Globus pallidus (tissue), 1 donor: Measurements from ENCODE around the gene ZPR1.

Source experiments
- DNase-seq: peaks from one replicate; pipeline ENCODE4 v3.0.0-alpha.2; 2015; ENCODE audit warnings: low spot score

ZPR1 gene

DNA sequence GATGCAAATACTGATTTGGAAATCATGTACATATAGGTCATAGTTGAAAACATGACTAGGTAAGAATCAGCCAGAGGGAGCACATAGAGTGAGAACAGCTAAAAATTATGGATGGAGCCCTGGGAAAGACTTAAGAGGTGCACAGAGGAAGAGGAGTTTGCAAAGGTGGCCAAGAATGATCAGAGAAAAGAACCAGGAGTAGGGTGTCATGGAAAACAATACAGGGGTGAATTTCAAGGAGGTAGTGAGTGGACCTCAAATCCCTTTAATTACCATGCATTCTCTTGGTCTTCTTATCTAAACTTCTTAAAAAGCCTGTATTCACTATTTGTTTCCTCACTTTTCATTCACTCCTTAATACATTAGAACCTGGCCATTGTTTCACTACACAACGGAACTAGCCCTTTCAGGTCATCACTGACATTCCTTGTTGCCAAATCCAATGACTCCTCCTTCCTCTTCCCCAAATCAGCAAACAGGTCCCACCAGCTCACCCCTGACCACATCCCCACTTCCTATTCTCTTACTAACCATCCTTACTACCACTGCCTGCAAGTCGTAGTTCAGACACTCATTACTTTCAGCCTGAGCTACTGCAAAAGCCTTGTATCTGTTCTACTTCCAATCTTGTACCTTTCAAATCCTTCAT, 37.6 kb downstream of the ZPR1 start:
- no peak for DNase-seq

DNA sequence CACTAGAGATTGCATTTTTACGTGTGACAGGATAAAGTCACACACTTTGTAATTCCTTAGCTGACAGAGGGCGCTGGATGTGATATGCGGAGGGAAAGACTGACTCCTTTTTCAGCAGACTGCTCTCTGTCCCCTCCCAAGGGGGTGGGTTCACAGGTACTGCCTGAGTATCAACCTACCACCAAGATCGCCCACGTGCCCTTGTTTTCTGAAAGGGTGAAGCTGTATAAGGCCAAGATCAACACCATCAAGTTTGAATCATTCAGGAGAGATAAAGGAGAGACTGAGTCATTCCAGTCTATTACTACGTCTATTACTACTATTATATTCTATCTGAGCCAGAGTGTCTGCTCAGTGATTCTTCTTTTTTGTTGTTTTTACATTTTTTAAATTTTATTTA, 45.7 kb downstream of the ZPR1 start:
- DNase-seq: no peak

GRCh38 chr11:116740741-116741140, 47.1 kb downstream of the ZPR1 start:
- no peak for DNase-seq

DNA sequence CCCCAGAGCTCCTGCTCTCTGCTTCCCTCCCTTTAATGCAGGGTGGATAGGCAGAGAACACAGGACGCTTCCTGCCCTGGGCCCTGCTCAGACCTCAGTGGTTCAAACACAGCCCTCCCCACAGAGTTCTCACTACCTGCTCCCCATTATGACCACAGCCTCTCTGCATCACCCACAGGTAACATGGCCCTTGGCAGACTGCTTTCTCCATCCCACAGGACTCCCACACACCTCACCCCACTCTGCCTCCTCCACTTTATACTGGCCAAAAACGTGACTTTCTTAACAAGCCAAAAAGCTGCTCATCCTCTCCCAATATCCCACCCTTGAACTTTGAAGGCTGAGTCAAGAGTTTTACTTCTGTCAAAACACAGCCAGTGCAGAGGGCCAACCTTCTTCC, 48.8 kb downstream of the ZPR1 start:
- DNase-seq: no peak

DNA sequence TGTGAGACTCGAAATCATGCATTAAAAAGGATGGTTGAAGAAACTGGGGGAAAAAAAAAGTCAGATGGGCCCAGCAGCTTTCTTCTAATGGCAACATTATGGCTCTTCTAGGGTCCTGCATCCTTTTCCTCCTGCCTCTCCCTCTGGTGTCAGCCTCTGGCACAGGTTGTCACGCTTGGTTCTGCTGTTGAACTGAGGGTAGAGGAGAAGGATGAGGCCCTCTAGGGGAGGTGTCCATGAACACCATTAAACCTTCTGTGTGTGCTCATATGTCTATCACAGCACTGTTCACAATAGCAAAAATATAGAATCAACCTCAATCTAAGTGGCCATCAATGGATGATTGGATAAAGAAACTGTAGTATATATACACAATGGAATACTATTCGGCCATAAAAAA, 51.1 kb downstream of the ZPR1 start:
- no peak for DNase-seq

DNA sequence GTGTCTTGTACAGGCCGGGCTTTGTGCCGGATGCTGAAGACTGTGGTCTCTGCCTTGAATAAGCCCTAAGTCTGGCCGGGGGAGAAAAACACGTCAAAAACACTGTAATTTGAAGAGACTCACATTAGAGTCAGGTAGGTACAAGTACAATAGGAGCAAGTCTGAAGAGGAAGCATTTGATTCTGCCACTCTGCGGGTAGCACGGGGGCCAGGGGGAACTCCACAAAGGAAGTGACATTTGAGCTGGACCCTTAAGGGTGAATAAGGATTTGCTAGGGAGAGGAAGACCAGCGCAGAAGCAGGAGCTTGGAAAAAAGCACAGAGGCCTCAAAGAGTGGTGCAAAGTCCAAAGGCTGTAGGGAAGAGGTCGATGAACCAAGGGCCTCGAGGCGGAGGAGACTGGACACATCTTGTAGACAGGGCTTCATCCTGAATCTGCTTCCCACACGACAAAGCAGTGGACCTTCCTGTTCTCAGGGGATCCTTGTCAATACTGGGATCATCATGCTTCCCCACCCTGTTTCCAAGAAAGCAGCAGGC, 53.8 kb downstream of the ZPR1 start:
- DNase-seq: no peak

- no peak for DNase-seq
Measured at GRCh38 chr11:116733043-116733755, 54.6 kb downstream of the ZPR1 start.

DNA sequence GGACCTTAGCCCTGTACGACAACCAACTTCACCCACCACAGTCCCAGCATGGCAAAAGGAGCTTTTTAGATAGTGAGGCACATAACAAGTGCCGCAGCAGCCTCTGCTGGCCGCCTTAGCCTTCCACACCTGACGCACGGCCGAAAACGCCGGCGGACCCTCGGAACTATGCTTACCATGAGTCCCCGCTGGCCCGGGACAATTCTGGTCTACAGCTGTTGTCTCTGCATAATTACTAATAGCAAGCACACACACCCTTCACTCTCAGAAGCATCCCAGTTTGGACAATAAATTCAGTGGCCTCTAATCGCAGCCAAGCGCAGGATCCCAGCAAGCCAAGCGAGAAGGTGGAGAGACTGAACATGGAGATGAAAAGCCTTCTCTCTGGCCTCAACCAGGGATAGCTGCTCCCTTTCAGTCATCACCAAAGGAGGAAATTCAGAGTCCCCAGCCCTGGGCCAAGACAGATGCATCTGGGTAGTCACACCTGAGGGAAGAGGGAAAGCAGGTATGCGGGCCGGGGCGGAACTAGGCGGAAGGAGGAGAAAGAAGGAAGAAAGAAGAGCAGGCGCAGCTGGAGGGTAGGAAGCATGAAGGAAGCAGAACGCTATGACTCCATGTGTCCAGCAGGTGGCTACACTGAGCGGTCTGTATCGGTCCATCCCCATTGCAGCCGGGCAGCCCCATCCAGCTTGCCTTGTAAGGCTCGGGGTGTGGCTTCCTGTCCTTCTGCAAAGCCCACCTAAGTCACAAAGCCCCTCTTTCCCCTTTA, 55.4 kb downstream of the ZPR1 start:
- peak; percentile 44 for DNase-seq

DNA sequence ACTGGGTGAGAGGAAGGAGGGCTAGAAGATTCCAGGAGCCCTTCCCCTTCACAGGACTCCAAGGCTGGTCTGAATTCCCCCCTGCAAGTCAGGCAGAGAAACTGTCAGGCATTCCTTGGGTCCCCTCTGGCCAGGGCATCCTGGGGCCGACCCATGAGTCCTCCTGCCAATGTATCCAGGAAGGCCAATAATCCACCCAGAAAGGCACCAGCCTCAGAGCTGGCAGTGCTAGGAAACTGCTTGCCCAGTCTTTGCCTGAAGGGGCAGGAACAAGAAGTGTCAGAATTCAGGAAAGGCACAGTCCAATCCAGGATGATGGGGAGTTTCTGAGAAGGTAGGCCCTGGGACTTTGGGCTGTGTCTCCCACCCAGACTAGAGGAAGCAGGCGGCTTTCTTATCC, 56.0 kb downstream of the ZPR1 start:
- DNase-seq: peak; percentile 36

DNA sequence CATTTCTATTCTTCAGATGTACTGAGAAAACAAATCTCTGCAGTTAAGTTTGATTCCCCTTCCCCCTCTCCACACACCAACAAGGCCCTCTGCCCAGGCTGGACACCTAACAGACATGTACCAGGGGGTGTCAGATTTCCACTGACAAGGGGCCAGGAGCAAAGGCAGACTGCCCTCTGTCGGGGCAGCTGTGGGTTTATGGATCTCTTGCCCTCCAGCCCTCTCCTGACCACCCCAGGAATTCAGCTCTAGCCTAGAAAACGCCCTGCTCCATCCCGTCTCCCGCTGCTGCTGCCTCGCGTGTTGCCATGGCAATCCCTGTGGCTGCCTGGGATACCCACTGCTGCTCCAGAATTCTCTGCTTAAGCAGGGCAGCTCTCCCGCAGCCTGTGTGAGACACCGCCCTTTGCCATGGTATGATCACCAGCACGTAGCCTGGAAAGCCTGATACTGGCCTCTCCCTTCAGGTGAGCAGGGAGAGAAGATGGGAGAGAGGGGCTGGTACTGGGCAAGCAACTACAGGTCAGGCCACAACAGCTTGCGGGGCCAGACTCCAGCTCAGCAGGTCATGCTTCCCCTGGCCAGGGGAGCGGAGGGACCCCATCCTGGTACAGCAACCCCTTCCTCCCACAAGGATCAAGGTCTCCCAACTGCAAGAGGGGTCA, 56.6 kb downstream of the ZPR1 start:
- peak; percentile 39 for DNase-seq

- DNase-seq: no peak
Measured at GRCh38 chr11:116730601-116731000, 57.2 kb downstream of the ZPR1 start.

DNA sequence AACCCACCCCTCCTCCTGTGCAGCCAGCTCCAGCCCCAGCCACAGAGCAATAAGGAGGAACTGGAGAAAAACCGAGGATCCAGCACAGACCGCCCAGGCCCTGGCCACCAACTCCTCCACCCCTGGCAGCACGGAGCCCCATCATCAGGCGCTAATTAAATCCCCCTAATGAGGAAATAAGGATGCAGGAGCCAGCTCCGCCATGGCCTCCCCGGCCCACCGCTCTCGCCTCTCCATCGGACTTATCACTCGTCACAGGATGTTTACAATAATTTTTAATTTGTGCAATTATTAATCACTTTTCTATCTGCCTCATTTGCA, 57.6 kb downstream of the ZPR1 start:
- DNase-seq: no peak

DNA sequence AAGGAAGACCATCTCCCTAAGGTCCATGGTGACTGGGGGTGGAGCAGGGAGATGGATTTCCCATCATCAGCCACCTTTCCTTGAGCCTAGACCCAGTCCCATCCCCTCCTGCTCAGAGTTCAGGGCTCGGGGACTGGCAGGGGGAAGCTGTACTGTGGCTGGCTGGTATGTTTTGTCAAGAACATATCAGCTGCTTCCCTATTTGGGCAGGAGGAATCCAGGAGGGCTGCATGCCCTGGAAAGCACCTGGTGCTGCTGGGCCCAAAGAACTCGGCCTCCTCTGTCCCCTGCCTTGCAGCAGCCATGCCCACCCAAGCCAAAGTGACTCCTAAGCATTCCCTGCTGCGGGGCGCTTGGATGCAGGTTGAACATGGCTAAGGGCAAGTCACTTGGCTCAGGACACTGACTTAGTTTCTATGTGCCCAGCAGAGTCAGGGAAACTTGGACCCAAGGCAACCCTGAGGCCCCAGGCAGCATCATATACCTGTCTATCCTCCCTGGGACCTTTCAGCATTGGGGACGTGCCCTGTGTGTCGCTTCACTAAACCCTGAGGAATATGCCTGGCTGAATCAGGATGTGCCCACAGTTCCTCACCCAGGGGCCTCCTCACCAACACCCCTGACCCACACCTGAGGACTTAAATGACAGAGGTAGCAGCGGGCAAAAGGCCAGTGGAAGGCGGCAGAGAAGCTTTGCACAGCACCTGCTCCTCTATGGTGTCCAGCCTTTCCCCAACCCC, 58.2 kb downstream of the ZPR1 start:
- DNase-seq: no peak

DNA sequence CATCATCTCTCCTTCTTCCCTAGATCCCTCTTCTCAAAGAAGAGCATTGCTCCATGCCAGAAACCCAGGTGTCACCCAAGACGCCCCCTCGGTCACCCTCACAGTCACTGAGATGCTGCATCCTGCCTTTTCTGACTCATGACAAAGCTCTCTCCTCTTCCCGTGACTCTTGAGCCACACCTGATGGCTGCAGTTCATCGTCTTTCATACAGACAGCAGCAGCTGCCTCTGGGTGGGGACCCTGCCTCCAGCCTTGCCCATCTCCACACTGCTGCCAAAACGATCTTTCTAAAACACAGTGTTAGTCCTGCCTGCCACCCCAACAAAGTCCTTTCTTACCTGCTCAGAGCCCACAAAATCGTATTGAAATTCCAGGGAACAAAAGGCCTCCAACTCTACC, 59.8 kb downstream of the ZPR1 start:
- no peak for DNase-seq

GRCh38 chr11:116725434-116726221, 62.2 kb downstream of the ZPR1 start:
- peak; percentile 36 for DNase-seq

GRCh38 chr11:116724813-116725212, 63.0 kb downstream of the ZPR1 start:
- no peak for DNase-seq
